Caki2 (cell line): Measurements from ENCODE around the gene STS. TPM values are rescaled to one million over a fixed set of nuclear protein-coding genes. Genes with fewer than 3 reads are reported as not detected.

Experiments
- DNase-seq: peaks from one replicate; pipeline ENCODE4 v3.0.0-alpha.2; 2015; ENCODE audit warnings: low read depth
- in situ Hi-C: cut with HindIII; loops from 2 replicates; pipeline ENCODE4 v1.10.0; 2016; ENCODE audit warnings: low sequenced_read_pairs, low pct_unique_long_range_greater_than_20kb, mixed read lengths
- total RNA-seq: library from RNA; depleted of rRNA; stranded (reverse); fragments of >200 nt; shearing (Covaris generic); gene quantifications from 2 replicates; pipeline ENCODE4 v1.2.3, GENCODE V29; 2014; ENCODE audit warnings: low replicate concordance

The STS gene
- total RNA-seq, 1 experiment from 2014 or later: 0.37 TPM

DNA sequence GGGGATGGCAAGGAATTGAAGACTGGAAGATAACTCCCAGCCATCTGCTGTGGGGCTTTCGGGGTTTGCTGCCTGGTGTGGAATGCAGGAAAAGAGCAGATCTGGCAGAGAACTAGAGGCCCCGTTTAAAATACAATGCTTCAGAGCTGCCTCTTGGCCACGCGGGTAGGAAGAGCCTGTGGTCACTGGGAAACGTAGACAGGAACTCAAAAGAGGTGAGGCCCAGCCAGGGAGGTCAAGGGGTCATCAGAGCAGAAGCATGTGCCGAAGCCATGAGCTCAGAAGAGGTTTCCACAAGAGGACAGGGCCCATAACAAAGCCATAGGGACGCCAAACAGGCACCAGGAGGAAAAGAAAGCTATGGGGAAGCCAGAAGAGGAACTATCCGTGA, 14.5 kb upstream of the STS start:
- in situ Hi-C loops: no loop called here

DNA sequence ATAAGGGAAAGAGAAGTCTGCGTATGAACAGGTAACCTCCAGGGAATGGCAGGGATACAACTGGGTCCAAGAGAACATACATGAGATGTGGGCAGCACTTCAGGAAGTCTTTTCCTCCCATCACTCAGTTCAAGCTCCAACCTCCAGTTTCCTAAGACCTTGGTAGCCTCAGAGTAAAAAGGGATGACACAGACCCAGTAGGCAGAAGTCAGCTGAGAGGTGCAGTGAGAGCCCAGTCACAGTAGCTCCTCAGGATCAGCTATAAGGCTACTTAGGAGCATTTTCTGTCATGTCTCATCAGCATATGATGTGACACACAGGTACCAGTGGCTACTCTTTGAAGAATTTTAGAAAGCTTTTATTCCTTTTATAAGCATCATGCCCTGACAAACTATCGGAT, 12.5 kb upstream of the STS start:
- DNase-seq: no peak
- in situ Hi-C loops: no loop called here

More for the DNA sequence above, 14.5 kb upstream of the STS start:
- DNase-seq: no peak

DNA sequence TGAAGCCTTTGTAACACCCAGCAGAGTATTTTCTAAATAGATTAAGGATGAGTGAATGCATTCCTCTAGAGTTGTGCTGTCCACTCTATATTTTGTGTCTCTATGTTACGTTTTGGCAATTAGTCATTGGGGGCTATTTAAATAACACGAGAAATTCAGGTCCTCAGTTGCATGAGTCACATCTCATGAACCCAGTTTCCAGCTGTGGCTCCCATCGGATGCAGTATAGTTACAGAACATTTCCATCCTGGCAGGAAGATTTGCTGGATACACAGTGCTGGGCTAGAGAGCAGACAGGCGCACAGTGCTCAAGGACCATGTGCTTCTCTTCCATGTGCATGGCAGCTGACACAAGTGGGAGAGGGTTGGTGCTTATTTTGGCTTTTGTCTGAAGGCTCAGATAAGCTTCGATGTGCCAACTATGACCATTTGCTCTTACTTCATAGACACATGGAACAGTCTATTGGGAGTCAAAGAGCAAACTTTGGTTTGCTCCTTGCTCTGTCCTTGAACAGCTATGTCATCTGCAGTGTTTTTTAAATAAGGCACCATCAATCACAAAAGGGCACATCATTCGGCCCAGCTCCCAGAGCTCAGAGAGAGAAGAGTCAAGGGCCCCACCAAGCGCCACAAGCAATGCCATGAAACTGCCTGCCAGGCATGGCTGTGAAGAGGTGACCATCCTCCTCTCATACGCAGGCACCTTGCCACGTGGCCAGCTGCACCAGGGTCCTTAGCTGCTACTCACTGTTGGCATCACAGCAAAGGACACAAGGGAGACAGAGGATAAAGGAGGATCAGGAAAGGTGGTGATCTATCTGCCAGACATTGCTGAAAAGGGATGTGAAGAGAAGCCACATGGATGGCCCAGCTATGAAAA, 8.1 kb upstream of the STS start:
- DNase-seq: no peak
- in situ Hi-C loops: no loop called here

GRCh38 chrX:7143076-7143475, 4.4 kb upstream of the STS start:
- in situ Hi-C loops: no loop called here
- no peak for DNase-seq

DNA sequence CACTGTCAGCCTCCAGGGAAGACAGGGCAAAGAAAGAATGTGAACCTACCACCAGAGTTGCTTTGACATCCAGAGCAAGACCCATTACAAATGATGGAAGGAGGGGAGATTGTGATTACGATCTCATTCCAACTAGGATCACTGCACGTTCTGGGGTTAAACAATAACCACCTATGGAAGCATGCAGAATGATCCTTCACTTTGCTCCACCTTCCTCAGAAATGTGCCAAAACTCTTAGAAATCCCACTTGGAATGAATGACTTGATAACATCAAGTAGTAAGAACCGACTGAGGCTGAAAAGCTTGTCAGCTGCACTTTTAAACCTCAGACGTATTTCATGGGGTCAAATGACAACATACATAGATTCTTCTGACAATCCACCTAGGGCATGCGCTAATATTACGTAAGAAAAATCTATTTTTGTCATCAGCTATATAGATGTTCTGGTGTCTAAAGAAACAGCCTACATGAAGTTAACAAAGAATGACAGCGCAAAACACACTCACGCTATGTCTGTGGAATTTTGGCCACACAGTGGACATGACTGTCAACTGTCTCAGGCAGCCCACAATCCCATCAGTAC, 3.5 kb upstream of the STS start:
- peak; percentile 40 for DNase-seq
- in situ Hi-C loops: no loop called here

- DNase-seq: peak; percentile 23
- in situ Hi-C loops: no loop called here
Observed at GRCh38 chrX:7145454-7145853, 2.1 kb upstream of the STS start.

- in situ Hi-C loops: no loop called here
- DNase-seq: no peak
Observed at GRCh38 chrX:7146020-7146702, 1.4 kb upstream of the STS start.

- in situ Hi-C loops: no loop called here
- no peak for DNase-seq
Observed at GRCh38 chrX:7146703-7147412, 654 bp upstream of the STS start.

DNA sequence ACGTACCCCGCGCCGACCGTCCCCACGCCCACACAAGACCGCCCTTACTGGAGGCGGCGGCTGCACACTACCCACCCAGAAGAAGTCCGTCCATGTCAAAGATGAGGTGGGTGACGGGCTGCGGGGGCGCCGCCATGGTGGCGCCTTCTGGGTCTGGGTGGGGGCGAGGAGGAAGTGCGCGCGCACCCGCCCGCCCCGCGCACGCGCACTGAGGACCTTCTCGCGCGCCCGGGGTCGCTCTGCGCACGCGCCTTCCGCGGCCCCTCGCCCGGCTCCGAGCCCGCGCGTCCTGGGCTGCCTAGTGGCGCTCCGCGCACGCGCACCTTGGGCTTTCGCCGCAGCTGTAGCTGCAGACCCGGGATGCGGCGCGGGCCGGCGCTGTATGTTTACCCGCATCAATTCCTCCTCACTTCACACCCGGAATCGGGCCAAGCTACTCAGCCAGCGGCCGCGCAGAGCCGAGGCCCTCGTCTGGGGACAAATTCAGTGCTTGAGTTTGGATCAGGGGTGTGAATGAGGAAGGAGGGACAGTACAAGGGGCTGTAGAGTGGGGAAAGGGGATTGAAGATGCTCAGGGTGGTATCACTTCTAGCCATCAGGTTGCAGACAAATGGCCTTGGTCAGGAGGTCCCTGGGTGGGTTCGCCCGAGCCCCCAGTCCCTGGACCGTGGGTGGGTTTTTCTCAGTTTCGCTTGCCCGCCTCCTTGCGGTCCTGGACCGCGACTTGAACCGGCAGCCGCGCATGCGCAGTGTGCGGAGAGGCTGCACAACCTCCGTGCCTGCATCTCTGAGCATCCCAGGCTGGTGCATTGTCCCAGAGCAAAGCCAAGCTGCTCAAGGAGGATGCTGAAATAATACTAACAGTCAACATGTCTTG, 704 bp downstream of the STS start, which contains the start of gene PUDP:
Gene PUDP, minus strand, starts transcription at position 176 of the 877 bp plus-strand sequence. Its CDS starts 40 bp downstream, at position 136.
- in situ Hi-C loops: no loop called here
- peak; percentile 80 for DNase-seq

DNA sequence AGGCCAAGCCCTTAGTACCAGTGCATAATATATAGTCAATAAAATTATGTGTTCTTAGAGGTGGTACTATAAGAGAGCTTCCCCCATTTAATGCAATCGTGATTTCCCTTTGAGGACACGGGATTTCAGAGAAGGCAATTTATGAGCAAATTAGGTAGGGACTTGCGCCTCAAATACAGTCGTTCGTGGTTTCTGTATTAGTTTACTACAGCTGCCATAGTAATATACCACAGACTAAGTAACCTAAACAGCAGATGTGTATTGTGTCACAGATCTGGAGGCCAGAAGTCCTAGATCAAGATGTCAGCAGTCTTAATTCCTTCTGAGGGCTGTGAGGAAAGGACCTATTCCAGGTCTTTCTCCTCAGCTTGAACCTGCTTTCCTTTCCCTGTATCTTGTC, 1.9 kb downstream of the STS start:
- no peak for DNase-seq
- in situ Hi-C loops: no loop called here

GRCh38 chrX:7153231-7153630, 5.7 kb downstream of the STS start:
- in situ Hi-C loops: no loop called here
- no peak for DNase-seq

DNA sequence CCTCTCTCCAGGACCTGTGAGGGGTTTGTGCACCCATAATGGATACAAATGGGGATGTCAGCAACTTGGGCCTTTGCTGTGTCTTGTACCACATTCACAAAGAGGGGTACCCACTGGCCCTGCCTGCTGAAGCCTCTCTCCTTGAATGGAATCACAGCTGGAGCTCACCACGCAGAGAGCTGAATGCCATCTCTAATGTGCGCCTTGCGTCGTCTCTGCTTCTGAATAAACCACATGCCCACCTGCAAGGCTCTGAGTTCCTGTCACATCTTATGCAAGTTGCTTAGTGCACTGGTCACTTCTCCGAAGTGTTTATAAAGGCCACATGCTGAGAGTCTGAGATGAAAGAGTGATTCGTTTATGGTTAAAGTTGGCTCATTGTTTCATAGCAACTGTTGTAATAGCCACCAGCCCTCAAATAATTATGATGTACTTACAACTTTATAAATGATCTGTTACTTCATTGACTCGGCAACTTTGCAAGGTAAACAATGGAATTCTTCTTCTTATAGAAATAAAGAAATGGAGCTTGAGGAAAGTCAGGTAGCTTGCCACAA, 6.6 kb downstream of the STS start:
- DNase-seq: no peak
- in situ Hi-C loops: no loop called here

GRCh38 chrX:7155163-7155562, 7.7 kb downstream of the STS start:
- no peak for DNase-seq
- in situ Hi-C loops: no loop called here

DNA sequence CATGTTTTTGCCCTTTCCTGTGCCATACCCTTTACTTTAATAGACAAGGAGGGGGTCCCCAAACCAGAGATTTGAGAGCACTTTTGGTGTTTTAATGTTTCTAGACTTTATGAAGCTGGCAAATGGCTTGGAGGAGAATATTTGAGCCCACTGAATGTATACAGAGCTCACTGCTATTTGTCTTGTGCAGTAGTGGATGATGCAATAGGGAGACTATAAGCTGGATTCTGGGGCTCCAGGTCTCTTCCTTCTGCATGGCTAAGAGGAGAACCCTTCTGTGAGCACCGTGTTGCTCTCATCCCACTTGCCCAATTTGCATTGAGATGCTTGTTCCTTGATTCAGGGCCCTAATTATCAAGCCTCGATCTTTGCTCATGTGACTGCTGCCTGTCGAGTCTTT, 9.4 kb downstream of the STS start:
- DNase-seq: no peak
- in situ Hi-C loops: no loop called here

GRCh38 chrX:7158468-7158990, 11.0 kb downstream of the STS start:
- no peak for DNase-seq
- in situ Hi-C loops: no loop called here

- in situ Hi-C loops: no loop called here
- DNase-seq: no peak
Observed at GRCh38 chrX:7159149-7159861, 11.8 kb downstream of the STS start.
